ENCODE data around the gene GRWD1.
"Not testable (repeated sequence)": the region's sequence is repeated elsewhere in the genome, so short reads cannot be mapped to it uniquely, and the experiment has no call there.

Gene GRWD1

GRCh38 chr19:48480558-48481500 is 35.0 kb downstream of the GRWD1 start:
- DNase-seq, result peak; percentile 62

- no peak for DNase-seq
Measured at GRCh38 chr19:48481846-48482639, 36.3 kb downstream of the GRWD1 start.

GRCh38 chr19:48483301-48483700 is 37.5 kb downstream of the GRWD1 start:
- no peak for DNase-seq

GRCh38 chr19:48484247-48484893 is 38.6 kb downstream of the GRWD1 start:
- no peak for DNase-seq

- DNase-seq, result no peak
Measured at GRCh38 chr19:48484931-48485612, 39.3 kb downstream of the GRWD1 start.

- DNase-seq, result not testable (repeated sequence)
Measured at GRCh38 chr19:48486706-48487105, 40.9 kb downstream of the GRWD1 start.

GRCh38 chr19:48487544-48487943 is 41.8 kb downstream of the GRWD1 start:
- no peak for DNase-seq

GRCh38 chr19:48487948-48488347 is 42.2 kb downstream of the GRWD1 start:
- no peak for DNase-seq

- not testable (repeated sequence) for DNase-seq
Measured at GRCh38 chr19:48488478-48488877, 42.7 kb downstream of the GRWD1 start.

- DNase-seq, result peak; percentile 82
Measured at GRCh38 chr19:48489608-48490216, 43.9 kb downstream of the GRWD1 start.

GRCh38 chr19:48490981-48491792 is 45.4 kb downstream of the GRWD1 start:
- peak; percentile 77 for DNase-seq

GRCh38 chr19:48491793-48492123 is 46.0 kb downstream of the GRWD1 start:
- DNase-seq, result no peak

GRCh38 chr19:48492925-48493717 is 47.3 kb downstream of the GRWD1 start:
- peak; percentile 86 for DNase-seq

GRCh38 chr19:48493718-48494401 is 48.1 kb downstream of the GRWD1 start:
- DNase-seq, result no peak

GRCh38 chr19:48495396-48495795 is 49.6 kb downstream of the GRWD1 start:
- no peak for DNase-seq

- no peak for DNase-seq
Measured at GRCh38 chr19:48496959-48497727, 51.4 kb downstream of the GRWD1 start.

GRCh38 chr19:48497728-48498594 is 52.2 kb downstream of the GRWD1 start:
- DNase-seq, result no peak

All from CD4-positive, alpha-beta T cell treated with Interleukin-21 for 1 hour (primary cell).